Measurements from ENCODE around the gene OR1M1. TPM values are rescaled to one million over a fixed set of nuclear protein-coding genes. Genes with fewer than 3 reads are reported as not detected.

Gene OR1M1
- total RNA-seq: not detected
- not detected for polyA plus RNA-seq
- long read RNA-seq, donor 1: 0 reads
- long read RNA-seq, donor 2: 0 reads

- H3K4me1 ChIP-seq: no peaks in the 10 kb centered on the region
- H3K4me3 ChIP-seq: no peak within 1 kb of the TSS
- TF ChIP-seq POLR2AphosphoS5 (IDR thresholded peaks at IDR 0.05) (no peak), CTCF (IDR thresholded peaks at IDR 0.05 in 8 of 11, conservative IDR thresholded peaks at IDR 0.05 in 3 of 11) (no peak), POLR2A (IDR thresholded peaks at IDR 0.05) (no peak)
- 45 to 62% (median 58%) methylated on average over 2 of the region's 2 CpGs for WGBS, 5 donors
- no peaks in the 10 kb centered on the region for H3K9me3 ChIP-seq
- no peak for DNase-seq
- no peak within 1 kb of the TSS for H3K27ac ChIP-seq
- H3K36me3 ChIP-seq: no peaks in the 10 kb centered on the region
- intact Hi-C loops (cut with DNase I; ENCODE audit: low total_unique reads): no loop called here
- peaks cover 0 to 40% (median 0%) of the 10 kb centered on the region in 7 donors for H3K27me3 ChIP-seq (replicated peaks in 1 of 7)
Measured at GRCh38 chr19:9086761-9087160, at the start of gene OR1M1. Gene OR1M1 (plus strand): TSS chr19:9087061. CDS start chr19:9093245, 6,184 bp downstream.

- TF ChIP-seq CTCF (IDR thresholded peaks at IDR 0.05 in 8 of 11, conservative IDR thresholded peaks at IDR 0.05 in 3 of 11): no peak
- no peak for TF ChIP-seq POLR2A (IDR thresholded peaks at IDR 0.05)
- TF ChIP-seq POLR2AphosphoS5 (IDR thresholded peaks at IDR 0.05): no peak
- 85 to 90% (median 89%) methylated on average over 8 of the region's 8 CpGs for WGBS, 5 donors
- no peak for DNase-seq
- H3K36me3 ChIP-seq: no peaks in the 10 kb centered on the region
- peaks cover 0 to 35% (median 0%) of the 10 kb centered on the region in 7 donors for H3K27me3 ChIP-seq (replicated peaks in 1 of 7)
- H3K9me3 ChIP-seq: no peaks in the 10 kb centered on the region
- no peak overlapping the region for H3K27ac ChIP-seq
- no peaks in the 10 kb centered on the region for H3K4me1 ChIP-seq
- intact Hi-C loops (cut with DNase I; ENCODE audit: low total_unique reads): no loop called here
- H3K4me3 ChIP-seq: no peak overlapping the region
Measured at GRCh38 chr19:9037400-9038062, 49.3 kb upstream of the OR1M1 start.

- H3K4me3 ChIP-seq: no peak overlapping the region
- TF ChIP-seq POLR2A (IDR thresholded peaks at IDR 0.05) (no peak), POLR2AphosphoS5 (IDR thresholded peaks at IDR 0.05) (no peak), CTCF (IDR thresholded peaks at IDR 0.05 in 8 of 11, conservative IDR thresholded peaks at IDR 0.05 in 3 of 11) (no peak)
- intact Hi-C loops (cut with DNase I; ENCODE audit: low total_unique reads): no loop called here
- DNase-seq: no peak
- peaks cover 0 to 29% (median 0%) of the 10 kb centered on the region in 7 donors for H3K27me3 ChIP-seq (replicated peaks in 1 of 7)
- WGBS, 5 donors: 71 to 79% (median 74%) methylated on average over 5 of the region's 5 CpGs
- no peaks in the 10 kb centered on the region for H3K36me3 ChIP-seq
- no peak overlapping the region for H3K27ac ChIP-seq
- H3K9me3 ChIP-seq: no peaks in the 10 kb centered on the region
- no peaks in the 10 kb centered on the region for H3K4me1 ChIP-seq
Measured at GRCh38 chr19:9039728-9040127, 47.1 kb upstream of the OR1M1 start.

- DNase-seq: no peak
- Histone ChIP-seq H3K4me1 (no peaks in the 10 kb centered on the region), H3K27ac (no peak overlapping the region), H3K36me3 (no peaks in the 10 kb centered on the region), H3K27me3 (replicated peaks in 1 of 7) (peaks cover 0 to 30% (median 0%) of the 10 kb centered on the region in 7 donors), H3K9me3 (no peaks in the 10 kb centered on the region), H3K4me3 (no peak overlapping the region)
- intact Hi-C loops (cut with DNase I; ENCODE audit: low total_unique reads): no loop called here
- 70 to 74% (median 72%) methylated on average over 9 of the region's 9 CpGs for WGBS, 5 donors
- TF ChIP-seq CTCF (IDR thresholded peaks at IDR 0.05 in 8 of 11, conservative IDR thresholded peaks at IDR 0.05 in 3 of 11) (no peak), POLR2AphosphoS5 (IDR thresholded peaks at IDR 0.05) (no peak), POLR2A (IDR thresholded peaks at IDR 0.05) (no peak)
Measured at GRCh38 chr19:9040131-9040530, 46.7 kb upstream of the OR1M1 start.

Measured in spleen (tissue), 13 donors.